ENCODE data around the gene FGFRL1.
"Not testable (repeated sequence)": the region's sequence is repeated elsewhere in the genome, so short reads cannot be mapped to it uniquely, and the experiment has no call there.

Gene FGFRL1

GRCh38 chr4:970046-970745 lies 41.2 kb upstream of the FGFRL1 start:
- H3K4me3 ChIP-seq (ENCODE audit: low read length) = no peak overlapping the region
- no peak for TF ChIP-seq ZNF274 (IDR thresholded peaks at IDR 0.05; ENCODE audit: low read depth, low read length)

GRCh38 chr4:970854-971520 lies 40.4 kb upstream of the FGFRL1 start:
- no peak overlapping the region for H3K4me3 ChIP-seq (ENCODE audit: low read length)
- no peak for TF ChIP-seq ZNF274 (IDR thresholded peaks at IDR 0.05; ENCODE audit: low read depth, low read length)

GRCh38 chr4:971666-972500 lies 39.5 kb upstream of the FGFRL1 start:
- peak overlapping the region; percentile 80; the same call in 1 of the 2 replicates for H3K4me3 ChIP-seq (ENCODE audit: low read length)
- TF ChIP-seq ZNF274 (IDR thresholded peaks at IDR 0.05; ENCODE audit: low read depth, low read length) = no peak

- H3K4me3 ChIP-seq (ENCODE audit: low read length) = peak overlapping the region; percentile 80
- no peak for TF ChIP-seq ZNF274 (IDR thresholded peaks at IDR 0.05; ENCODE audit: low read depth, low read length)
Observed at GRCh38 chr4:972651-973424, 38.6 kb upstream of the FGFRL1 start.

- peak within 1 kb of the TSS; percentile 80 for H3K4me3 ChIP-seq (ENCODE audit: low read length)
- TF ChIP-seq ZNF274 (IDR thresholded peaks at IDR 0.05; ENCODE audit: low read depth, low read length) = no peak
Observed at GRCh38 chr4:973431-974397, 37.7 kb upstream of the FGFRL1 start, which contains the start of gene DGKQ. Gene DGKQ, minus strand, starts transcription at chr4:973569. Its CDS starts 87 bp downstream, at chr4:973482.

- H3K4me3 ChIP-seq (ENCODE audit: low read length) = no peak overlapping the region
Observed at GRCh38 chr4:974668-975067, 36.8 kb upstream of the FGFRL1 start.

GRCh38 chr4:976016-976415 lies 35.4 kb upstream of the FGFRL1 start:
- not testable (repeated sequence) for H3K4me3 ChIP-seq (ENCODE audit: low read length)

More at GRCh38 chr4:974668-975067, 36.8 kb upstream of the FGFRL1 start:
- TF ChIP-seq ZNF274 (IDR thresholded peaks at IDR 0.05; ENCODE audit: low read depth, low read length) = no peak

- TF ChIP-seq ZNF274 (IDR thresholded peaks at IDR 0.05; ENCODE audit: low read depth, low read length) = no peak
- H3K4me3 ChIP-seq (ENCODE audit: low read length) = no peak overlapping the region
Observed at GRCh38 chr4:978957-979701, 32.3 kb upstream of the FGFRL1 start.

GRCh38 chr4:982291-982690 lies 29.1 kb upstream of the FGFRL1 start:
- TF ChIP-seq ZNF274 (IDR thresholded peaks at IDR 0.05; ENCODE audit: low read depth, low read length) = no peak
- no peak overlapping the region for H3K4me3 ChIP-seq (ENCODE audit: low read length)

GRCh38 chr4:982814-983213 lies 28.6 kb upstream of the FGFRL1 start:
- TF ChIP-seq ZNF274 (IDR thresholded peaks at IDR 0.05; ENCODE audit: low read depth, low read length) = no peak
- H3K4me3 ChIP-seq (ENCODE audit: low read length) = no peak overlapping the region

GRCh38 chr4:984336-985054 lies 26.9 kb upstream of the FGFRL1 start:
- H3K4me3 ChIP-seq (ENCODE audit: low read length) = no peak overlapping the region
- TF ChIP-seq ZNF274 (IDR thresholded peaks at IDR 0.05; ENCODE audit: low read depth, low read length) = no peak

Measured in GM08714 (cell line).